ENCODE results near the gene ZNF19.
A peak's percentile ranks its signal among the peaks of the same experiment; 100 is the strongest.

Gene ZNF19

DNA sequence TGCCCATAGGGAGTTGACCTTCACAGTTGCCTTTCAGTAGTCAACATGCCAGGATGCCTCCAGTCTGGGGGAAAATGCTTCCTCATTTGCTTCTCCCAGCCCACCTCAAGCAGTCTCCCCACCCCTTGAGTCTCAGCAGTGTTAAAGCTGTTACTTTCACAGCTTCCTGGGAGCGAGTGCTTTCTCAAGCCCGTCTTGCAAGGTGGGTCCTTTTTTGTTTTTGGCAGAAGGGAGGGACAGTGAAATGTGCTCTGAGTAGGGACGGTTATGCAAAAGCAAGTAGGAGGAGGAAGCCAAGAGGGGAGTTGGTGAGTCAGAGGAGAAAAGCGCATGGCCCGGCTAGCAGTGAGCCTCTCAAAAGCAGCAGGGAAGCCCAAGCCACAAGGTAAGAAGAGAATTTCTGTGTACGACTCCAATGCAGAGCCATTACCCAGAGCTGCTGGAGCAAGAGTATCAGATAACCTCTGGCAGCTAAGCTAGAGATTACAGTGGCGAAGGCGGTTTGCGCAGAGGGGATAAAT, 37.0 kb upstream of the ZNF19 start, which contains the start of gene CHST4:
CHST4 (plus strand) TSS at position 316 of the 521 bp plus-strand sequence. CDS start 10,252 bp downstream, outside the sequence.
- TF ChIP-seq, protein P1, sequence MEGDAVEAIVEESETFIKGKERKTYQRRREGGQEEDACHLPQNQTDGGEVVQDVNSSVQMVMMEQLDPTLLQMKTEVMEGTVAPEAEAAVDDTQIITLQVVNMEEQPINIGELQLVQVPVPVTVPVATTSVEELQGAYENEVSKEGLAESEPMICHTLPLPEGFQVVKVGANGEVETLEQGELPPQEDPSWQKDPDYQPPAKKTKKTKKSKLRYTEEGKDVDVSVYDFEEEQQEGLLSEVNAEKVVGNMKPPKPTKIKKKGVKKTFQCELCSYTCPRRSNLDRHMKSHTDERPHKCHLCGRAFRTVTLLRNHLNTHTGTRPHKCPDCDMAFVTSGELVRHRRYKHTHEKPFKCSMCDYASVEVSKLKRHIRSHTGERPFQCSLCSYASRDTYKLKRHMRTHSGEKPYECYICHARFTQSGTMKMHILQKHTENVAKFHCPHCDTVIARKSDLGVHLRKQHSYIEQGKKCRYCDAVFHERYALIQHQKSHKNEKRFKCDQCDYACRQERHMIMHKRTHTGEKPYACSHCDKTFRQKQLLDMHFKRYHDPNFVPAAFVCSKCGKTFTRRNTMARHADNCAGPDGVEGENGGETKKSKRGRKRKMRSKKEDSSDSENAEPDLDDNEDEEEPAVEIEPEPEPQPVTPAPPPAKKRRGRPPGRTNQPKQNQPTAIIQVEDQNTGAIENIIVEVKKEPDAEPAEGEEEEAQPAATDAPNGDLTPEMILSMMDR (IDR thresholded peaks at IDR 0.05; ENCODE audit: low read depth, low read length): no peak
- TF ChIP-seq, protein P2, sequence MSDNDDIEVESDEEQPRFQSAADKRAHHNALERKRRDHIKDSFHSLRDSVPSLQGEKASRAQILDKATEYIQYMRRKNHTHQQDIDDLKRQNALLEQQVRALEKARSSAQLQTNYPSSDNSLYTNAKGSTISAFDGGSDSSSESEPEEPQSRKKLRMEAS (IDR thresholded peaks at IDR 0.05; ENCODE audit: low read depth, low read length): peak; percentile 83
- peak; percentile 89 for TF ChIP-seq MYC (IDR thresholded peaks at IDR 0.05; ENCODE audit: low read depth, low read length)
- peak; percentile 32 for TF ChIP-seq POLR2A (IDR thresholded peaks at IDR 0.05; ENCODE audit: extremely low read depth, insufficient read length)
- DNase-seq (ENCODE audit: low read depth): peak; percentile 97

DNA sequence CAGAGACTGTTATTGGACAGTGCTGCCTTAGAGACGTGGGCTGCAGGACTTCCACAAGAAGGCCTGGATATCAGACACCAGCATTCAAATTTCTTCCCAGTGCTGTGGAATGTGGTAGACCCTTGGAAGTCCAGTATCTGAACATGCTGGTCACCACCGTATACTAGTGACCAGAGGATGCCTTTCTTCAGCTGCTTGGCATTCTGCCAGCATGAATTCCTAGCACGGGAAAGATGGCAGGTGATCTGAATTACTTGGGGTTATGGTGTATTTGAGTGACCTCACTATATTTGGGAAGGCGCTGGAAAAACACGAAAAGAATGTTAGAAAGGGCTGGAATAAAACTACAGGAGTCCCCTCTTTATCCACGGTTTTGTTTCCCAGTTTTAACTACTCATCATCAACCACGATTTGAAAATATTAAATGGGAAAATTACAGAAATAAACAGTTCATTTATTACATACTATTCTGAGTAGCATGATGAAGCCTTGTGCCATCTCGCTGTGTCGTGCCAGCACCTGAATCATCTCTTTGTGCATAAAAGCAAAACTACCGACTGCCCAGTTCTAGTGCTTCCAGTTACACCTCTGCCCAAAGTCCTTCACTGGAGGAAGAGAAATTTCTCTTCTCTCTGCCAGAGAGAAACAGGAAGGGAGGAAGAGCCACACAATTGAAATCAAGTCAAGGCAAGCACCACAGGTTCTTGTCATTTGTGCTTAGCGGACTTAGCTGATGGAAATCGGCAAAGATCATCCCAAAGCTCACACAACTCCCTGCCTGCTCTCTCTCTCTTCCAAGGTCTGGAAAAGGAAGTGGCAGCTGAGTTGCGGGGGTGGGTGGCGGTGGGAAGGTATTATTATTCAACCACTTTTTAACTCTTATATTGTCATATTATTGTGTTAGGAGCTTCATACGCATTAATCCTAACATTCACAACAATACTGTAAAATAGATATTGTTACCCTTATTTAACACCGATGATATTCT, 35.7 kb upstream of the ZNF19 start:
- no peak overlapping the region for H3K4me3 ChIP-seq (ENCODE audit: low read depth, low read length)
- TF ChIP-seq, protein P1 (IDR thresholded peaks at IDR 0.05; ENCODE audit: low read depth, low read length): no peak
- TF ChIP-seq MYC (IDR thresholded peaks at IDR 0.05; ENCODE audit: low read depth, low read length) (no peak), POLR2A (IDR thresholded peaks at IDR 0.05; ENCODE audit: extremely low read depth, insufficient read length) (no peak)
- TF ChIP-seq, protein P2 (IDR thresholded peaks at IDR 0.05; ENCODE audit: low read depth, low read length): no peak
- DNase-seq (ENCODE audit: low read depth): no peak

More for the DNA sequence above, 37.0 kb upstream of the ZNF19 start, which contains the start of gene CHST4:
- H3K4me3 ChIP-seq (ENCODE audit: low read depth, low read length): peak within 1 kb of the TSS; percentile 68

DNA sequence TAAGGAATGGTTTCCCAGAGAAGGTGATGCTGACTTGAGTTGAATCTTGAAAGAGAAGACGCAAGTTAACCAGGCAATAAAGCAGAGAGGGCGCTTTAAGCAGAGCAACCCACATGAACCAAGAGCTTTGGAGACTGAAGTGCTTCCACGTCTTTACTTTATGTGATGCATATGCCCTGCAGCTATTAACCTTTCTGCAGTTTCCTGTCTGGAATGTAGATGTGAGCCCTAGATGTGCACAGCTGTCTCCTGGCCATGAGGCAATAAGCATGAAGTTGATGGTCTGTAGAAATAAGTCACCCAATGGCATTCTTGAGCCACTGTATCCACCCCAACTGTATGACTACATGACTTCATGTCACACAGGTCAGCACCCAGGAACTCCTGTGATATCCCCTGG, 31.4 kb upstream of the ZNF19 start:
- no peak overlapping the region for H3K4me3 ChIP-seq (ENCODE audit: low read depth, low read length)
- DNase-seq (ENCODE audit: low read depth): no peak
- TF ChIP-seq, protein P2 (IDR thresholded peaks at IDR 0.05; ENCODE audit: low read depth, low read length): no peak
- no peak for TF ChIP-seq POLR2A (IDR thresholded peaks at IDR 0.05; ENCODE audit: extremely low read depth, insufficient read length)
- TF ChIP-seq, protein P1 (IDR thresholded peaks at IDR 0.05; ENCODE audit: low read depth, low read length): no peak
- TF ChIP-seq MYC (IDR thresholded peaks at IDR 0.05; ENCODE audit: low read depth, low read length): no peak

DNA sequence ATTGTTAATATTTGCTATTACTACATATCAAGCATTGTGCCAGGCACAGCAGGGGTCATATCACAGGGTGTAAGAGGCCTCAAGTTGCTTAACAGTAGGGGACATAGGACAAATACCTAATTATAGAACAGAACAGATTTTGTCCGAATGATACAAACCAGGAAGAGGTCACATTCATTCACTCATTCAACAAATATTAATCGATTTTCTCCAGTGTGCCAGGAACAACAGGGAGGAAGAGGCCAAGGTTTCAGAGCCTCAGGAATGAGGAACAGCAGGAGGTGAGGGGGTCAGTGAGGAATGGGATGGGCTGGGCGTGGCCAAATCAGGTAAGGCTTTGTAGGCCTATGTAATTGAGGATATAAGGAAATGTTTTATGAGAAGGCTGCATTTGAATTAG, 25.9 kb upstream of the ZNF19 start:
- DNase-seq (ENCODE audit: low read depth): no peak
- TF ChIP-seq, protein P2 (IDR thresholded peaks at IDR 0.05; ENCODE audit: low read depth, low read length): no peak
- TF ChIP-seq MYC (IDR thresholded peaks at IDR 0.05; ENCODE audit: low read depth, low read length) (no peak), POLR2A (IDR thresholded peaks at IDR 0.05; ENCODE audit: extremely low read depth, insufficient read length) (no peak)
- TF ChIP-seq, protein P1 (IDR thresholded peaks at IDR 0.05; ENCODE audit: low read depth, low read length): no peak
- H3K4me3 ChIP-seq (ENCODE audit: low read depth, low read length): no peak overlapping the region

DNA sequence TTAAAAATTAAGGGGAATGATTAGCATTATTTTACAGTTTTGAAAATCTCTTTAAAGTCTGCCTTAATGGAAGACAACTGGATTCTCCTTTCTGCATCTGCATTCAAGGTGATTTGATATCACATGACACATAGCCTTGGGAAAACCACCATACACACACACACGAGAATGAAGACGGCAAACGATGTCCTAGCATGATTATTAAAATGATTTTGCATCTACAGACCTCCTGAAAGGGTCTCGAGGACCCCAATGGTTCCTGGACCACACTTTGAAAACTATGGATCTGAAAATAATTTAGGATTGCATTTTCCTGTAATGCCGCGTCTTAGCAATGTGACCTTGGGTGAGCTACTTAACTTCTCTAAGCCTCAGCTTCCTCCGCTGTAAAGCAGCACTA, 25.4 kb upstream of the ZNF19 start:
- H3K4me3 ChIP-seq (ENCODE audit: low read depth, low read length): no peak overlapping the region
- TF ChIP-seq, protein P2 (IDR thresholded peaks at IDR 0.05; ENCODE audit: low read depth, low read length): no peak
- no peak for TF ChIP-seq MYC (IDR thresholded peaks at IDR 0.05; ENCODE audit: low read depth, low read length)
- TF ChIP-seq POLR2A (IDR thresholded peaks at IDR 0.05; ENCODE audit: extremely low read depth, insufficient read length): no peak
- TF ChIP-seq, protein P1 (IDR thresholded peaks at IDR 0.05; ENCODE audit: low read depth, low read length): no peak
- DNase-seq (ENCODE audit: low read depth): no peak
